Stimulated activated CD8-positive, alpha-beta memory T cell treated with anti-CD3 and anti-CD28 coated beads, Interleukin-12 subunit alpha, Interleukin-12 subunit beta, amount 100 ng/mL, for 1 hour (primary cell): ENCODE results near the gene BTN1A1.
A peak's percentile ranks its signal among the peaks of the same experiment; 100 is the strongest.
"Not testable (repeated sequence)": the region's sequence is repeated elsewhere in the genome, so short reads cannot be mapped to it uniquely, and the experiment has no call there.

Experiments
- DNase-seq: peaks from one replicate; pipeline ENCODE4 v3.0.0-alpha.2; 2020; ENCODE audit warnings: low read depth

The BTN1A1 gene, protein sequence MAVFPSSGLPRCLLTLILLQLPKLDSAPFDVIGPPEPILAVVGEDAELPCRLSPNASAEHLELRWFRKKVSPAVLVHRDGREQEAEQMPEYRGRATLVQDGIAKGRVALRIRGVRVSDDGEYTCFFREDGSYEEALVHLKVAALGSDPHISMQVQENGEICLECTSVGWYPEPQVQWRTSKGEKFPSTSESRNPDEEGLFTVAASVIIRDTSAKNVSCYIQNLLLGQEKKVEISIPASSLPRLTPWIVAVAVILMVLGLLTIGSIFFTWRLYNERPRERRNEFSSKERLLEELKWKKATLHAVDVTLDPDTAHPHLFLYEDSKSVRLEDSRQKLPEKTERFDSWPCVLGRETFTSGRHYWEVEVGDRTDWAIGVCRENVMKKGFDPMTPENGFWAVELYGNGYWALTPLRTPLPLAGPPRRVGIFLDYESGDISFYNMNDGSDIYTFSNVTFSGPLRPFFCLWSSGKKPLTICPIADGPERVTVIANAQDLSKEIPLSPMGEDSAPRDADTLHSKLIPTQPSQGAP

DNA sequence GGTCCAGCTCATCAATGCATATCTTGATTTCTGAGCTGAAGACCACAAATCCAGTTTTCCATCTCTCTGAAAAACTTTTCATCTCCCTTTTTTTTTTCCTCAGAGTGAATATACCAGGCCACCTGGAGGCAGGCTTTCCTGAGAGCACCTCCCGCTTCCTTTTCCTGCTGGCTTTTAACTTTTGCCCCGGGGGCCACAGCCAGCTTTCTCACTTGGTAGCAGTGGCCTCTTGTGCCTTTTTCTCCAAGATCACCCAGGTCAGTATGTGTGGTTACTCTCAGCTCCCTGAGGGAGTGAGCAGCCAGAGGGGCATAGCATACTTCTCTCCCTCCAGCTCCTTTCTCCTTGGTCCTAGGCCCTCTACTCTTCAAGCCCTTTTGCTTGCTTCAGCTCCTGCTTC lies at the start of gene BTN1A1:
BTN1A1 (plus strand) TSS at position 202 of the 400 bp plus-strand sequence. CDS start 984 bp downstream, outside the sequence.
- no peak for DNase-seq

DNA sequence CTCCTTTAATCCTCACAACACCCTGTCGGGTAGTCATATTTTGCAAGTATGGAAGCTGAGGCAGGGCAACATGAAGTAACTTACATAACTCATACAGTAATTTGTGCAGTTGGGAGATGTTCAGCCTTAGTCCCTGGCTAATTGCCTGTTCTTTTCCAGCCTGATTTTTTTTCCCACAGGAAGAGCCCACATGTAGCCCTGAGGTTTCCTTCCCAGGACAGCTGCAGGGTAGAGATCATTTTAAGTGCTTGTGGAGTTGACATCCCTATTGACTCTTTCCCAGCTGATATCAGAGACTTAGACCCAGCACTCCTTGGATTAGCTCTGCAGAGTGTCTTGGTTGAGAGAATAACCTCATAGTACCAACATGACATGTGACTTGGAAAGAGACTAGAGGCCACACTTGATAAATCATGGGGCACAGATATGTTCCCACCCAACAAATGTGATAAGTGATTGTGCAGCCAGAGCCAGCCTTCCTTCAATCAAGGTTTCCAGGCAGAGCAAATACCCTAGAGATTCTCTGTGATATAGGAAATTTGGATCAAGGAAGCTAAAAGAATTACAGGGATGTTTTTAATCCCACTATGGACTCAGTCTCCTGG lies 47.4 kb upstream of the BTN1A1 start:
- DNase-seq: no peak

- no peak for DNase-seq
Measured at GRCh38 chr6:26454631-26455030, 45.5 kb upstream of the BTN1A1 start.

DNA sequence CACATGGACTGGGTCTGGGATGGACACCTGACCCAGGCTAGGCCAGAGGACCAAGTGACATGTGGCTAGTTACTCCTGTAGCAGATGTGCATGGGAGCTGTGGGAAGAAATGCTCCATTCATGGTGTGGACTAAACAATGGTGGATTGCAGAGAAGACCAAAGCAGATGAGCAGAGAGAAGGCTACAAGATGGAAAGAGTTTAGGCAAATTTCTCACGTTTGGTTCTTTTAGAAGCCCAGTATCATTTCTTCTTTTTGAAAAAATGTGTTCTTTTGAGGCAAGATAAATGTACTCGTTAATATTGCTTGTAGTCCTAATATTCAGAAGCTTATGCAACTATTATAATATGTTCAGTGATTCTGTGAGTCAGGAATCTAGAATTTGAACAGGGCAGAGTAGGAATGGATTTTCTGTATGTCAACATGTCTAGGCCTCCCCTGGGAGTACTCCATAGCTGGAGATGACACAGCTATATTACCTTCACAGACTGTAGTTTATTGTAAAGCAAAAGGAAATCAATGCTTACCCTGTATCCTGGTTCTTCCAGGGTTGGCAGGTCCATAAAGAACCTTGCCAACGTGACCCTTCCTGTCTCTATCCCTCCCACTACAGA lies 44.6 kb upstream of the BTN1A1 start:
- no peak for DNase-seq

DNA sequence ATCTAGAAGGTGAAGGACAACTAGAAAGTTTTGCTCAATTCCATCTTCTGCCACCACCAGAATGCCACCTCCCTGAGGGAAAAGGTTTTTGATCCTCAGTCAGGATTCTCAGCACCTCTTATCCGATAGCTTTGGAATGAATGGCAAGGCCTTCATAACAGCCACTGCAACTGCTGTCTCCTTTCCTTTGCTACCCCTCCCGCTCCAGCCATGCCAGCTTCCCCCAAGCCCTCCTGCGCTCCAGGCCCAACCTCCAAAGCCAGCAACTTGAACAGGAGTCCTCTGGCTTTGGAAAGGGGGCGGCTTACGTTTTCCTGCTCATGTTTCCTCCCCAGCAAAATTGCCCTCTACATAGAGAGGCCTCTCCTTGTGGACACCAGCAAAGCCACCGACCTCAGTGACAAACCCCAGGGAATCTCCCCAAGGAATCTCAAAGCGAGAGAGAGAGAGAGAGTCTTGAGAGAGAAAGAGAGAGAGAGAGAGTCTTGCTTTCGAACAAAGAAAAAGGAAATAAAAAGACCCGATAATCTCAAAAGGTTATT lies 42.8 kb upstream of the BTN1A1 start:
- DNase-seq: no peak

GRCh38 chr6:26457806-26458688 lies 42.1 kb upstream of the BTN1A1 start, which contains the start of gene BTN2A1:
Gene BTN2A1, plus strand, starts transcription at chr6:26457955. Its CDS starts 682 bp downstream, at chr6:26458637.
- DNase-seq: peak; percentile 48

DNA sequence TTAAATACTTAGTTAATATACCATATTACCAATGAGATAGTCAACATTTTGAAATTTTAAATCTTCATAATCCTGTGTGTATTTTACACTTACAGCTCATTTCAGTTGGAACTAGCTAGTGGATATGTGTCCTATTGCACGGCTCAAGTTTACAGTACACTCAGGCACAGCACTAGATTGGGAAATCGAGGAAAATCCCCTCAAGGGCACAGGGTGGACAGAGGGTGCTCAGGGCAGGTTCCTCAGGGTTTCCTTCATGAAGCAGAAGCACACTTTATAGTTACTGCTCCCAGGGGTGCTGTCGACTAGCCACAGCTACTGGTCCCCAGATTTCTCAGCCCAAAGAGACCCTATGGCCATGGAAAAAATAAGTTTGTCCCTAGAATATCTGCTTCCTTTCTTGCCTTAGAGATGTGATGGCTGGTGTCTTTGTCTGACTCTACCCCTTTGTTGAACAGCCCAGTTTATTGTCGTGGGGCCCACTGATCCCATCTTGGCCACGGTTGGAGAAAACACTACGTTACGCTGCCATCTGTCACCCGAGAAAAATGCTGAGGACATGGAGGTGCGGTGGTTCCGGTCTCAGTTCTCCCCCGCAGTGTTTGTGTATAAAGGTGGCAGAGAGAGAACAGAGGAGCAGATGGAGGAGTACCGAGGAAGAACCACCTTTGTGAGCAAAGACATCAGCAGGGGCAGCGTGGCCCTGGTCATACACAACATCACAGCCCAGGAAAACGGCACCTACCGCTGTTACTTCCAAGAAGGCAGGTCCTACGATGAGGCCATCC lies 40.9 kb upstream of the BTN1A1 start:
- DNase-seq: no peak

GRCh38 chr6:26461353-26461752 lies 38.8 kb upstream of the BTN1A1 start:
- DNase-seq: not testable (repeated sequence)

GRCh38 chr6:26464014-26464413 lies 36.1 kb upstream of the BTN1A1 start:
- DNase-seq: no peak

GRCh38 chr6:26464416-26465131 lies 35.5 kb upstream of the BTN1A1 start:
- no peak for DNase-seq

DNA sequence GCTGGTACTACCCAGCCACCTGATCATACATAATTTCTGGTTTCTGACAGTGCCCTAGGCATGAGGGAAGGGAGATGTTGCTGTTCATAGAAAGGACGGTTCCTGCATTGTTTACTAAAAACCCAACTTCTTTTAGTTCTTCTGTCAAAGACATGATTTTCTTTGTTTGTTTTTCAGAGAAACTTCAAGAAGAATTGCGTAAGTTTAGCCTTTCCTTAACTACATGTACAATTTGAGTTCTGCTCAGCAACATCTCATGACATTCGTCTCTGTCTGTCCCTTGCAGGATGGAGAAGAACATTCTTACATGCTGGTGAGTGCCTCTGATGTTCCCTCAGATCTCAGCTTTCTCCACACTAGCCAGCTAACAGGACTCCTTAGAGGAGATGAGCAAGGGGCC lies 34.3 kb upstream of the BTN1A1 start:
- DNase-seq: no peak

- DNase-seq: no peak
Measured at GRCh38 chr6:26468829-26469228, 31.3 kb upstream of the BTN1A1 start.

DNA sequence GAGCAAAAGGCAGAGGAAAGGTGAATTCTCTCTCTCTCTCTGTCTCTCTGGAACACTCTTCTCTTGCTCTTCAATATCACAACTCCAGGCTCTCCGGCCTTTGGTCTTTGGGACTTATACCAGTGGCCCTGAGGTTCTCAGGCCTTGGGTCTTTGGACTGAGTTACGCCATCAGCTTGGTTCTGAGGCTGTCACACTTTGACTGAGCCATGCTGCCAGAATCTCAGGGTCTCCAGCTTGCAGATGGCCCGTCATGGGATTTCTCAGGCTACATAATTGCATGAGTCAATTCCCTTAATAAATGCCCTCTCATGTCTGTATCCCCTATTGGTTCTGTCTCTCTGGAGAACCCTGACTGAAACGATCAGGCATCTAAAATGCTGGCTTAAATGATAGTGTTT lies 29.5 kb upstream of the BTN1A1 start:
- DNase-seq: no peak

- DNase-seq: no peak
Measured at GRCh38 chr6:26471970-26472369, 28.1 kb upstream of the BTN1A1 start.

DNA sequence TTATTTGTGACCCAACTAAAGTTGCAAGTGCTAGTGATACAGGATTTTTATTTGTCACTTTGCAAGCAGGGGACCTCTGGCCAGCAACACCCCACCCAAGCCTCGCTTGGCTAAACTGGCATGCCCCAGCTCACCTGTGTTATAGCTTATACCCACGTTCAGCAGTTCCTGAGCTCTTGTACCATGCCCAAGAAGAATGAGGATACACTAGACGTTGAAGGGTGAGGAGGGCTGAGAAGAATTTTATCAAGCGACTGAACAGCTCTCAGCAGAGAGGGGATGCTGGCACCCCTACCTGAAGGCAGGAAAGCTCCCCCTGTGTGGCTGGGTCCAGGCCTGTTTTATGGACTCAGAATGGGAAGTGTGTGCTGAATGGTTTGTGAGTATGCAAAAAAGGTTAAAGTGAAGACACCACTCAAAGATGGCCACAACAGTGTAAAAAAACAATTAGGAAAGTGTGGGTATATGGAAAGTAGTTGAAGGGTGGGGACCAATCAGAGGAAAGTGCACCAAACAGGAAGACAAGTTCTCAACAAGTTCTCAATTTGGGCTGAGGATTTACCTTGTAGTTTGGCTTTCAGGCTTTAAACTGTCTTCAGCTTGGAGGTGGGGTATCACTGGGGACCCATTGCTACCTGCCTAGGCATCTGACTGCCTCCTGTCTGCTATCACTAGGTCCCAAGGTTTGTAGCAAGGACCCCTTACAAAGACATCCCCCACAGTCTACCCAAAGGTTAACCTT lies 27.4 kb upstream of the BTN1A1 start:
- DNase-seq: no peak

DNA sequence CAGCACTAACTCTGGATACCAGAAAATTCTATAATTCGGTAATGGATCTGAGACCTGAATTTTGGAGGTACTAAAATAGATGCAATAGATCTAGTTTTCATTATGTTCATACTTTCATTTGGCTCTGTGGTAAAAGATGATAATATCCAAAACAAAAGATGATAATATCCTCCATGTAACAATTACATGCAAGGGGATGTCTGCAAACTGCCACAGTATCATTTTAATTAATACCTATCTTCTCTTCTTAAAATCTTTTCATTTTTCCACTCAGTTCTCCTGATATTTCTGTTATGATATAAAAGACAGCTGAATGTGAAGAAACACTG lies 26.7 kb upstream of the BTN1A1 start:
- DNase-seq: no peak

DNA sequence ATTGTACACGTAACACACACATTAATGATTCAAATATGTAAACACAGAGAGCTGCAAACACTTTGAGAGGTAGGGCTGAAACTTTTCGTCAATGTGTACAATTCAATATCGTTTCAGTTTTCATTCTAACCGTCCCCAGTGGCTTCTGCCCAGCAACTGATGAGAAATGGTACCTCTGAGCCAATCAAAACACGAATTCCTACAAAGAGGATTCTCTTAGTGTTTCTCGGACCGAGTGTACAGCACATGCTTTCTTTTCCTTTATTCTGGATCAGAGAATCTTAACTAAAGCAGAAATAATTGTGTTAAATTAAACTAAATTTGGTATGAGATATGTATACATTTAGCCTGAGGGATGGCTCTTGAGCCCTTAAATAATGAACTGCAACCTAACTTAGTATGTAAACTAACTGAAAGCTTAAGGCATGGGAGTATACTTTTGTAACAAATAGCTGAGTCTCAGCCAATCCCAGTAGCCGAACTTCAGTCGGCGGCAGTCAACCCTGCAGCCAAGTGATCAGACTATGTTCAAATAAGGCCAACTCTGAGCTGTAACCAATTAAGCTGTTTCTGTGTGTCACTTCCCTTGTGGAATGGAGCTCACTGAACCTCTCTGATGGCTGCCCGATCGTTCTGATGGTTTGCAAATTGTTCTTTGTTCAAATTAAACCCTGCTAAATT lies 26.2 kb upstream of the BTN1A1 start:
- DNase-seq: peak; percentile 58

DNA sequence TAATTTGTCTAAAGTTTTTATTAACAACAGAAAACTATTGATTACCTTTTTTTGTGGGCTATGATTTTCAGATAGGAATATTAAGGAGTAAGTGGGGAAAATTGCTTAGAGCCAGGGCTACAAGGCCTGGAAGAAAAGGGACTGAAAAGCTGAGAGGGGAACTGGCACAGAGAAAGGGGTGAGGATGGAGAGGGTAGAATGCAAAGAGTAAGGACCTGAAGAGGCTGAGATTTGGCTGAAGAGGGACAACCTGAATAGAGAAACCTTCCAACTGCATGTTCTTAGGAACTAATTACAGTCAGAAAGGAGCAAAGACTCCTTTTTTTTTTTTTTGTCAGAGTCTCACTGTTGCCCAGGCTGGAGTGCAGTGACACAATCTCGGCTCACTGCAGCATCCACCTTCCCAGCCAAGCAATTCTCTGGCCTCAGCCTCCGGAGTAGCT lies 25.6 kb upstream of the BTN1A1 start:
- no peak for DNase-seq
